Stomach (tissue), 4 donors: ENCODE data around the gene KANSL2.

Experiments used
- CTCF ChIP-seq, 7 experiments: fragments of 450-650 bp in 4 of 7; fragments of 200-600 bp in 3 of 7; sonication (generic) in 3 of 7; IDR thresholded peaks; one replicate each; pipeline ENCODE4 v1.5.1; 2016 to 2019; ENCODE audit warnings: antibody characterized with exemption in 7 of 7, control low read depth in 2 of 7, mild to moderate bottlenecking in 1 of 7
- EP300 ChIP-seq: sonication (generic); formaldehyde crosslinking; IDR thresholded peaks from one replicate; pipeline ENCODE4 v1.6.1; 2017; ENCODE audit warnings: antibody characterized with exemption
- POLR2A ChIP-seq, 4 donors: fragments of 450-650 bp; IDR thresholded peaks; one replicate each; pipeline ENCODE4 v1.6.1; 2016; ENCODE audit warnings: antibody characterized with exemption in 4 of 4, control low read depth in 2 of 4, mild to moderate bottlenecking in 1 of 4, moderate library complexity in 1 of 4
- POLR2AphosphoS5 ChIP-seq, 3 donors: sonication (generic); formaldehyde crosslinking; IDR thresholded peaks; one replicate each; pipeline ENCODE4 v1.6.1; 2016; ENCODE audit warnings: antibody characterized with exemption in 3 of 3

DNA sequence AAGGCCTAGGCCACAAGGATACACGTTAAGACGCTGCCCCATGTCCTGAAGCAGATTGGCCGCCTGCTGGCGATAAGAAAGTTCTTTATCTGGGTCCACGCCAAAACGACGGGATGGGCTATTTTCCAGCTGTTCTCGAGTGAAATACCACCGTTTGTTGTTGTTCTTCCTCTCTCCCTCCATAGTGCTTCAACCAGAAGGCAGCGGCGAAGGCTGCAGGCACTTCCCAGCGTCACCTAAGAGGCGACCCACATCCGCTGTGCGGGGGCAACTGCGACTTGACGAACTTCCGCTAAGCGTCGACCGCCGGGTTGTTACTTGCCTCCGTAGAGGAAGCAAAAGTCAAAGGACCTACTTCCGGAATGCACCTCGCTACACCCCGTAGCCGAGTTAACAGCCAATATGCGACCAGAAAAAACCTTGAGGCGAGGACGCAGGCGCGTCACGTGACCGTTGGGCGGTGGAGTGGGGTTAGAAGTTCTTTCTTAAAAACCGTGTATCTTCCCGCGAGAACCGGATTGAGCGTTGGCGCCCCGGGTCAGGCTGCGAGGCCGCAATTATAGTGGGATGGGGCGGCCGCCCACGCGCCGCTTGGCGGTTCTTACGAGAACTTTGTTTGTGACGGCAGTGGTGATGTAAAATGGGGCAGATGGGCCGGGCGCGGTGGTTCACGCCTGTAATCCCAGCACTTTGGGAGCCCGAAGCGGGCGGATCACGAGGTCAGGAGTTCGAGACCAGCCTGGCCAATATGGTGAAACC, 34.6 kb upstream of the KANSL2 start, which contains the start of gene CCNT1:
- TF ChIP-seq CTCF (IDR thresholded peaks at IDR 0.05) (peak in 3 of 7 experiments; percentile 9 to 40 (median 31)), POLR2AphosphoS5 (IDR thresholded peaks at IDR 0.05) (peak; percentile 95 to 99 (median 95)), POLR2A (IDR thresholded peaks at IDR 0.05) (peak in 2 of 4 donors; percentile 22 to 60), EP300 (peak; percentile 48)
